ENCODE data around the gene ZNF99. TPM values are rescaled to one million over a fixed set of nuclear protein-coding genes. Genes with fewer than 3 reads are reported as not detected.

Gene ZNF99
- total RNA-seq = not detected in 2 replicates

- no peak within 1 kb of the TSS for H3K4me3 ChIP-seq (ENCODE audit: low read depth, low read length)
- TF ChIP-seq CTCF (IDR thresholded peaks at IDR 0.05; ENCODE audit: insufficient read depth, low read depth, low read length) = no peak
- DNase-seq (ENCODE audit: low read depth) = no peak
Measured at GRCh38 chr19:22783651-22784410, at the start of gene ZNF99. TSS of gene ZNF99 (minus strand) at chr19:22784151. CDS start at chr19:22784016, 135 bp downstream.

GRCh38 chr19:22832031-22832762 is 48.2 kb upstream of the ZNF99 start, which contains the start of gene ZNF723:
TSS of gene ZNF723 (plus strand) at chr19:22832291. CDS start at chr19:22832380, 89 bp downstream.
- DNase-seq (ENCODE audit: low read depth) = no peak
- H3K4me3 ChIP-seq (ENCODE audit: low read depth, low read length) = no peak within 1 kb of the TSS
- no peak for TF ChIP-seq CTCF (IDR thresholded peaks at IDR 0.05; ENCODE audit: insufficient read depth, low read depth, low read length)

GRCh38 chr19:22831211-22831610 is 47.3 kb upstream of the ZNF99 start:
- no peak overlapping the region for H3K4me3 ChIP-seq (ENCODE audit: low read depth, low read length)
- TF ChIP-seq CTCF (IDR thresholded peaks at IDR 0.05; ENCODE audit: insufficient read depth, low read depth, low read length) = no peak
- no peak for DNase-seq (ENCODE audit: low read depth)

GRCh38 chr19:22814124-22814523 is 30.2 kb upstream of the ZNF99 start:
- no peak for TF ChIP-seq CTCF (IDR thresholded peaks at IDR 0.05; ENCODE audit: insufficient read depth, low read depth, low read length)
- DNase-seq (ENCODE audit: low read depth) = no peak
- H3K4me3 ChIP-seq (ENCODE audit: low read depth, low read length) = no peak overlapping the region

- no peak overlapping the region for H3K4me3 ChIP-seq (ENCODE audit: low read depth, low read length)
- TF ChIP-seq CTCF (IDR thresholded peaks at IDR 0.05; ENCODE audit: insufficient read depth, low read depth, low read length) = no peak
- DNase-seq (ENCODE audit: low read depth) = no peak
Measured at GRCh38 chr19:22807061-22807835, 23.3 kb upstream of the ZNF99 start.

GRCh38 chr19:22806418-22806817 is 22.5 kb upstream of the ZNF99 start:
- no peak for DNase-seq (ENCODE audit: low read depth)
- no peak overlapping the region for H3K4me3 ChIP-seq (ENCODE audit: low read depth, low read length)
- no peak for TF ChIP-seq CTCF (IDR thresholded peaks at IDR 0.05; ENCODE audit: insufficient read depth, low read depth, low read length)
